Fibroblast of pulmonary artery (primary cell): ENCODE measurements around the gene PRCP.

Experiments used
- DNase-seq: peaks from one replicate; pipeline ENCODE4 v3.0.0-alpha.2; 2010; ENCODE audit warnings: low read depth
- H3K4me3 ChIP-seq: replicated peaks from 2 replicates; pipeline ENCODE4 v1.5.1; 2011; ENCODE audit warnings: low read depth, mild to moderate bottlenecking, control low read depth, low read length, moderate library complexity
- CTCF ChIP-seq: IDR thresholded peaks from 2 replicates; pipeline ENCODE4 v1.5.1; 2011; ENCODE audit warnings: mild to moderate bottlenecking, control low read depth, low read length, inconsistent platforms; ENCODE audit errors: missing control alignments

PRCP gene

GRCh38 chr11:82802710-82803109, 97.5 kb downstream of the PRCP start:
- TF ChIP-seq CTCF = no peak
- H3K4me3 ChIP-seq = no peak overlapping the region
- no peak for DNase-seq

- DNase-seq = no peak
- TF ChIP-seq CTCF = no peak
- H3K4me3 ChIP-seq = no peak overlapping the region
These were observed 103.0 kb downstream of the PRCP start for GRCh38 chr11:82796998-82797961.

GRCh38 chr11:82794490-82794889, 105.7 kb downstream of the PRCP start:
- DNase-seq = no peak
- no peak for TF ChIP-seq CTCF
- H3K4me3 ChIP-seq = no peak overlapping the region

- DNase-seq = no peak
- no peak for TF ChIP-seq CTCF
- H3K4me3 ChIP-seq = no peak overlapping the region
These were observed 107.2 kb downstream of the PRCP start for GRCh38 chr11:82792822-82793569.

- H3K4me3 ChIP-seq = no peak overlapping the region
- no peak for TF ChIP-seq CTCF
- DNase-seq = no peak
These were observed 107.9 kb downstream of the PRCP start for GRCh38 chr11:82792319-82792718.

- H3K4me3 ChIP-seq = no peak overlapping the region
- TF ChIP-seq CTCF = no peak
- no peak for DNase-seq
These were observed 108.5 kb downstream of the PRCP start for GRCh38 chr11:82791779-82792178.
